ENCODE results near the gene SIRPG.

- TF ChIP-seq ZNF274 (IDR thresholded peaks at IDR 0.05; ENCODE audit: low read length) (no peak), ZNF274 (tag by site-specific recombination; IDR thresholded peaks at IDR 0.05; ENCODE audit: borderline replicate concordance) (no peak), ZSCAN30 (tag by site-specific recombination; IDR thresholded peaks at IDR 0.05) (no peak)
Measured at GRCh38 chr20:1629321-1629720, 28.3 kb downstream of the SIRPG start.
